GM18502 (cell line): ENCODE measurements around the gene ITLN1.
A peak's percentile ranks its signal among the peaks of the same experiment; 100 is the strongest.

ENCODE experiments used
- ATAC-seq: cut with Tn5 transposase; IDR thresholded peaks from one replicate; pipeline ENCODE4 v1.9.1; 2021; ENCODE audit warnings: mild to moderate bottlenecking; ENCODE audit not compliant: unreplicated experiment, poor library complexity

Gene ITLN1

GRCh38 chr1:160859166-160859565 lies 25.8 kb downstream of the ITLN1 start:
- no peak for ATAC-seq

GRCh38 chr1:160858507-160858906 lies 26.5 kb downstream of the ITLN1 start:
- no peak for ATAC-seq

- ATAC-seq: no peak
These were observed 26.9 kb downstream of the ITLN1 start for GRCh38 chr1:160858097-160858496.

- peak; percentile 65 for ATAC-seq
These were observed 29.6 kb downstream of the ITLN1 start for GRCh38 chr1:160855181-160855981.

GRCh38 chr1:160853754-160854153 lies 31.2 kb downstream of the ITLN1 start:
- no peak for ATAC-seq

- ATAC-seq: no peak
These were observed 32.0 kb downstream of the ITLN1 start for GRCh38 chr1:160853014-160853413.

- no peak for ATAC-seq
These were observed 34.0 kb downstream of the ITLN1 start for GRCh38 chr1:160850993-160851392.

GRCh38 chr1:160850541-160850940 lies 34.4 kb downstream of the ITLN1 start:
- no peak for ATAC-seq

GRCh38 chr1:160846281-160846680 lies 38.7 kb downstream of the ITLN1 start:
- ATAC-seq: no peak

GRCh38 chr1:160844447-160845232 lies 40.3 kb downstream of the ITLN1 start:
- ATAC-seq: no peak

GRCh38 chr1:160841079-160841478 lies 43.9 kb downstream of the ITLN1 start:
- ATAC-seq: no peak

GRCh38 chr1:160839746-160840145 lies 45.2 kb downstream of the ITLN1 start:
- no peak for ATAC-seq

- no peak for ATAC-seq
These were observed 46.1 kb downstream of the ITLN1 start for GRCh38 chr1:160838888-160839287.

GRCh38 chr1:160837558-160838205 lies 47.3 kb downstream of the ITLN1 start:
- ATAC-seq: peak; percentile 83

- ATAC-seq: no peak
These were observed 47.9 kb downstream of the ITLN1 start for GRCh38 chr1:160836981-160837557.

GRCh38 chr1:160836561-160836960 lies 48.4 kb downstream of the ITLN1 start:
- no peak for ATAC-seq

- no peak for ATAC-seq
These were observed 49.2 kb downstream of the ITLN1 start for GRCh38 chr1:160835751-160836150.

GRCh38 chr1:160834945-160835565 lies 49.9 kb downstream of the ITLN1 start:
- ATAC-seq: no peak

GRCh38 chr1:160830321-160831153 lies 54.4 kb downstream of the ITLN1 start:
- no peak for ATAC-seq
